ENCODE results near the gene TWIST2.

DNA sequence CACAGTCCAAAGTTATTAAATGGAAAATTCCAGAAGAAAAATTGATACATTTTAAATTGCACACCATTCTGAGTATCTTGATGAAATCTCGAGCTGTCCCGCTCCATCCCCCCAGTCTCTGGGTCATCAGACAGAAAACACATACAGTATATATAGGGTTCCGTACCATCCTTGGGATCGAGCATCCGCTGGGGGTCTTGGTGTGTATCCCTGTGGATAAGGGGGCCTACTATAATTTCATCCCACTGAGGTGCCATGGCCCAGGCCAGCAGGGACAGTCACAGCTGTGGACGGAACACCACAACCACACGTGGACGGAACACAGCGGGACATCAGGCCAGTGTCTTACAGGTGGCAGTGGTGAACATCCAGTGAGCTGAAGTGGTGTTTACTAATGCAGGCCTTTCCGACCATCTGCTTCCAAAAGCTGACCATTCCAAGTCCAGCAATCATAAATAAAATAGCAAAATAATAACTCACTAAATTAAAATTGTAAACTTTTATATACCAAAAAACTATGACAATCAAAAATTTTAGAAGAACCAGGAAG is 14.0 kb downstream of the TWIST2 start:
- TF ChIP-seq EZH2 (IDR thresholded peaks at IDR 0.05; ENCODE audit: borderline replicate concordance, insufficient read depth, low read length, poor library complexity, severe bottlenecking) (no peak), RAD21 (conservative IDR thresholded peaks at IDR 0.05) (no peak), EP300 (conservative IDR thresholded peaks at IDR 0.05; ENCODE audit: poor library complexity, severe bottlenecking) (no peak), TAF1 (IDR thresholded peaks at IDR 0.05; ENCODE audit: low read depth) (no peak)
- TF ChIP-seq, protein P1, sequence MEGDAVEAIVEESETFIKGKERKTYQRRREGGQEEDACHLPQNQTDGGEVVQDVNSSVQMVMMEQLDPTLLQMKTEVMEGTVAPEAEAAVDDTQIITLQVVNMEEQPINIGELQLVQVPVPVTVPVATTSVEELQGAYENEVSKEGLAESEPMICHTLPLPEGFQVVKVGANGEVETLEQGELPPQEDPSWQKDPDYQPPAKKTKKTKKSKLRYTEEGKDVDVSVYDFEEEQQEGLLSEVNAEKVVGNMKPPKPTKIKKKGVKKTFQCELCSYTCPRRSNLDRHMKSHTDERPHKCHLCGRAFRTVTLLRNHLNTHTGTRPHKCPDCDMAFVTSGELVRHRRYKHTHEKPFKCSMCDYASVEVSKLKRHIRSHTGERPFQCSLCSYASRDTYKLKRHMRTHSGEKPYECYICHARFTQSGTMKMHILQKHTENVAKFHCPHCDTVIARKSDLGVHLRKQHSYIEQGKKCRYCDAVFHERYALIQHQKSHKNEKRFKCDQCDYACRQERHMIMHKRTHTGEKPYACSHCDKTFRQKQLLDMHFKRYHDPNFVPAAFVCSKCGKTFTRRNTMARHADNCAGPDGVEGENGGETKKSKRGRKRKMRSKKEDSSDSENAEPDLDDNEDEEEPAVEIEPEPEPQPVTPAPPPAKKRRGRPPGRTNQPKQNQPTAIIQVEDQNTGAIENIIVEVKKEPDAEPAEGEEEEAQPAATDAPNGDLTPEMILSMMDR (IDR thresholded peaks at IDR 0.05; ENCODE audit: poor library complexity, severe bottlenecking), result no peak

Data from neural cell (in vitro differentiated cells).